Measurements from ENCODE around the gene TFR2.

DNA sequence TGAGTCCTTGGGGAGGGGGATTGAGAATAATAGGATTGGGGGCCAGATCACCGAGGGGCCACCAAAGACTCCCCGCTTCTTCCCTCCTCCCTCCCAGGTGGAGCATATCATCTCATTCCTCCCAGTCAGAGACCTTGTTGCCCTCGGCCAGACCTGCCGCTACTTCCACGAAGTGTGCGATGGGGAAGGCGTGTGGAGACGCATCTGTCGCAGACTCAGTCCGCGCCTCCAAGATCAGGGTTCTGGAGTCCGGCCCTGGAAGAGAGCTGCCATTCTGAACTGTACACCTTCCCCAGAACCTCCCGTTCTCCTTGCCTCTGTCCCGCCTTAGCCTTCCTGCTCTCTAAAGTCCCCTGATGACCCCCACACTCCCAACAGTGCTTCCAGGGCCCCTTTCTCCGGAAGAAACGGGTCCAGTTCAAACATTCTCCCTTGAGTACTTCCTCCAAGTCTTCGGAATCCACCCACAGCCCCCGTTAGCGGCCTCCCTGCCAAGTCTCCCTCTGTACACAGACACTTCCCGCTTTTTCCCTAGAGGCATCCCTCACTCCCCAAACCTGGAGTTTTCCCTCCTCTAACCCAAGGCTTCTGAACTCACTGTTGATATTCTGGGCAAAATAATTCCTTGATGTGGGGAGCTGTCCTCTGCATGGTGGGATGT, 51.1 kb downstream of the TFR2 start:
- TF ChIP-seq, protein P1, sequence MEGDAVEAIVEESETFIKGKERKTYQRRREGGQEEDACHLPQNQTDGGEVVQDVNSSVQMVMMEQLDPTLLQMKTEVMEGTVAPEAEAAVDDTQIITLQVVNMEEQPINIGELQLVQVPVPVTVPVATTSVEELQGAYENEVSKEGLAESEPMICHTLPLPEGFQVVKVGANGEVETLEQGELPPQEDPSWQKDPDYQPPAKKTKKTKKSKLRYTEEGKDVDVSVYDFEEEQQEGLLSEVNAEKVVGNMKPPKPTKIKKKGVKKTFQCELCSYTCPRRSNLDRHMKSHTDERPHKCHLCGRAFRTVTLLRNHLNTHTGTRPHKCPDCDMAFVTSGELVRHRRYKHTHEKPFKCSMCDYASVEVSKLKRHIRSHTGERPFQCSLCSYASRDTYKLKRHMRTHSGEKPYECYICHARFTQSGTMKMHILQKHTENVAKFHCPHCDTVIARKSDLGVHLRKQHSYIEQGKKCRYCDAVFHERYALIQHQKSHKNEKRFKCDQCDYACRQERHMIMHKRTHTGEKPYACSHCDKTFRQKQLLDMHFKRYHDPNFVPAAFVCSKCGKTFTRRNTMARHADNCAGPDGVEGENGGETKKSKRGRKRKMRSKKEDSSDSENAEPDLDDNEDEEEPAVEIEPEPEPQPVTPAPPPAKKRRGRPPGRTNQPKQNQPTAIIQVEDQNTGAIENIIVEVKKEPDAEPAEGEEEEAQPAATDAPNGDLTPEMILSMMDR (conservative IDR thresholded peaks at IDR 0.05; ENCODE audit: low read length): no peak
- no peak for TF ChIP-seq EZH2phosphoT487 (IDR thresholded peaks at IDR 0.05; ENCODE audit: borderline replicate concordance)
